ENCODE results near the gene TLN1. TPM values are rescaled to one million over a fixed set of nuclear protein-coding genes. Genes with fewer than 3 reads are reported as not detected.

TLN1 gene
- total RNA-seq, 4 donors from 2014 or later, result 106 to 256 (median 186) TPM

- DNase-seq (no peak), ATAC-seq (no peak)
- Histone ChIP-seq H3K9me3 (no peaks in the 10 kb centered on the region), H3K4me1 (peaks cover 6 to 7% of the 10 kb centered on the region in 2 donors), H3K36me3 (peaks cover 6 to 83% of the 10 kb centered on the region in 2 donors), H3K27me3 (no peaks in the 10 kb centered on the region), H3K27ac (no peak overlapping the region), H3K4me3 (no peak overlapping the region)
- intact Hi-C loops (cut with DNase I; ENCODE audit: low total_unique reads), result no loop called here
- TF ChIP-seq CTCF (IDR thresholded peaks at IDR 0.05 in 4 of 5, conservative IDR thresholded peaks at IDR 0.05 in 1 of 5) (no peak), POLR2A (IDR thresholded peaks at IDR 0.05) (no peak)
- in situ Hi-C loops (cut with MboI; ENCODE audit: low sequenced_read_pairs in 4 of 4), result no loop called here
These were observed 32.0 kb downstream of the TLN1 start for GRCh38 chr9:35700031-35700430.

GRCh38 chr9:35698231-35698630 lies 33.8 kb downstream of the TLN1 start:
- no peaks in the 10 kb centered on the region for H3K9me3 ChIP-seq
- no peaks in the 10 kb centered on the region for H3K27me3 ChIP-seq
- H3K4me3 ChIP-seq, result no peak overlapping the region
- peaks cover 7 to 8% of the 10 kb centered on the region in 2 donors for H3K4me1 ChIP-seq
- no peak for TF ChIP-seq POLR2A (IDR thresholded peaks at IDR 0.05)
- DNase-seq (no peak), ATAC-seq (no peak)
- intact Hi-C loops (cut with DNase I; ENCODE audit: low total_unique reads), result no loop called here
- in situ Hi-C loops (cut with MboI; ENCODE audit: low sequenced_read_pairs in 4 of 4), result loop anchor here in 1 of 4 donors (10.0 kb wide), 1 partner anchor 53 kb away; no protein-coding TSS in a partner anchor
- peaks cover 6 to 65% of the 10 kb centered on the region in 2 donors for H3K36me3 ChIP-seq
- H3K27ac ChIP-seq, result peak overlapping the region in 1 of 4 donors; percentile 65

- intact Hi-C loops (cut with DNase I; ENCODE audit: low total_unique reads) (no loop called here), in situ Hi-C loops (cut with MboI; ENCODE audit: low sequenced_read_pairs in 4 of 4) (loop anchor here in 1 of 4 donors (10.0 kb wide), 1 partner anchor 53 kb away; no protein-coding TSS in a partner anchor)
- DNase-seq (no peak), ATAC-seq (no peak)
- Histone ChIP-seq H3K27me3 (no peaks in the 10 kb centered on the region), H3K27ac (peak overlapping the region; percentile 12 to 66 (median 51)), H3K9me3 (no peaks in the 10 kb centered on the region), H3K4me3 (no peak overlapping the region), H3K4me1 (peaks cover 7 to 8% of the 10 kb centered on the region in 2 donors), H3K36me3 (peaks cover 6 to 58% of the 10 kb centered on the region in 2 donors)
- TF ChIP-seq POLR2A (IDR thresholded peaks at IDR 0.05) (no peak), CTCF (IDR thresholded peaks at IDR 0.05 in 4 of 5, conservative IDR thresholded peaks at IDR 0.05 in 1 of 5) (no peak)
These were observed 34.5 kb downstream of the TLN1 start for GRCh38 chr9:35697486-35697885.

GRCh38 chr9:35696520-35697215 lies 35.3 kb downstream of the TLN1 start:
- intact Hi-C loops (cut with DNase I; ENCODE audit: low total_unique reads), result no loop called here
- Histone ChIP-seq H3K27me3 (no peaks in the 10 kb centered on the region), H3K27ac (peak overlapping the region; percentile 37 to 66 (median 58)), H3K9me3 (no peaks in the 10 kb centered on the region), H3K4me1 (peaks cover 7 to 8% of the 10 kb centered on the region in 2 donors), H3K36me3 (peaks cover 6 to 50% of the 10 kb centered on the region in 2 donors), H3K4me3 (no peak overlapping the region)
- ATAC-seq, result peak; percentile 77 to 86
- in situ Hi-C loops (cut with MboI; ENCODE audit: low sequenced_read_pairs in 4 of 4), result loop anchor here in 1 of 4 donors (10.0 kb wide), 1 partner anchor 52 kb away; no protein-coding TSS in a partner anchor
- TF ChIP-seq POLR2A (IDR thresholded peaks at IDR 0.05) (no peak), CTCF (IDR thresholded peaks at IDR 0.05 in 4 of 5, conservative IDR thresholded peaks at IDR 0.05 in 1 of 5) (peak; percentile 79 to 95 (median 82))
- peak in 1 of 2 donors; percentile 62 for DNase-seq

- peak overlapping the region; percentile 37 to 66 (median 52) for H3K27ac ChIP-seq
- no peak overlapping the region for H3K4me3 ChIP-seq
- TF ChIP-seq CTCF (IDR thresholded peaks at IDR 0.05 in 4 of 5, conservative IDR thresholded peaks at IDR 0.05 in 1 of 5) (no peak), POLR2A (IDR thresholded peaks at IDR 0.05) (no peak)
- H3K27me3 ChIP-seq, result no peaks in the 10 kb centered on the region
- DNase-seq (no peak), ATAC-seq (no peak)
- H3K36me3 ChIP-seq, result peaks cover 6 to 43% of the 10 kb centered on the region in 2 donors
- in situ Hi-C loops (cut with MboI; ENCODE audit: low sequenced_read_pairs in 4 of 4) (loop anchor here in 1 of 4 donors (10.0 kb wide), 1 partner anchor 51 kb away; no protein-coding TSS in a partner anchor), intact Hi-C loops (cut with DNase I; ENCODE audit: low total_unique reads) (no loop called here)
- H3K9me3 ChIP-seq, result no peaks in the 10 kb centered on the region
- H3K4me1 ChIP-seq, result peaks cover 7 to 8% of the 10 kb centered on the region in 2 donors
These were observed 36.0 kb downstream of the TLN1 start for GRCh38 chr9:35695943-35696401.

All from gastrocnemius medialis (tissue), 4 donors.